ENCODE measurements around the gene CYLD. TPM values are rescaled to one million over a fixed set of nuclear protein-coding genes. Genes with fewer than 3 reads are reported as not detected.

Gene CYLD
- polyA plus RNA-seq, 1 donor (not counting 4 experiments of a cell fraction or from before 2014, with no cell fraction given), result 24.7 TPM

GRCh38 chr16:50712560-50712898 is 29.4 kb upstream of the CYLD start:
- Histone ChIP-seq H3K9me3 (ENCODE audit: control insufficient read depth, low read depth, low read length) (no peaks in the 10 kb centered on the region), H3K9me1 (ENCODE audit: control insufficient read depth, extremely low read depth, insufficient read depth, low read length) (no peaks in the 10 kb centered on the region), H3K4me1 (ENCODE audit: control insufficient read depth, extremely low read depth, insufficient read depth, low read length) (no peaks in the 10 kb centered on the region), H3K27me3 (ENCODE audit: control insufficient read depth, extremely low read depth, insufficient read depth, low read length) (no peaks in the 10 kb centered on the region), H3K9ac (ENCODE audit: control insufficient read depth, extremely low read depth, insufficient read depth, low read length) (no peak overlapping the region), H4K20me1 (ENCODE audit: control insufficient read depth, extremely low read depth, insufficient read depth, low read length) (no peaks in the 10 kb centered on the region), H2AFZ (ENCODE audit: control insufficient read depth, low read length) (no peak overlapping the region), H3K27ac (ENCODE audit: control insufficient read depth, insufficient read depth, low read length) (no peak overlapping the region), H3K4me2 (ENCODE audit: control insufficient read depth, extremely low read depth, insufficient read depth, low read depth, low read length) (no peak overlapping the region), H3K36me3 (ENCODE audit: control insufficient read depth in 2 of 2, extremely low read depth in 1 of 2, insufficient read depth in 2 of 2, low read length in 2 of 2) (no peaks in the 10 kb centered on the region), H3K4me3 (ENCODE audit: control insufficient read depth in 2 of 3, extremely low read depth in 1 of 3, insufficient read depth in 2 of 3, low read depth in 1 of 3, low read length in 3 of 3) (no peak overlapping the region), H3K79me2 (ENCODE audit: control insufficient read depth, insufficient read depth, low read length) (no peaks in the 10 kb centered on the region)
- FAIRE-seq (no peak), DNase-seq (ENCODE audit: low read depth, low spot score) (no peak)
- TF ChIP-seq, protein P1, sequence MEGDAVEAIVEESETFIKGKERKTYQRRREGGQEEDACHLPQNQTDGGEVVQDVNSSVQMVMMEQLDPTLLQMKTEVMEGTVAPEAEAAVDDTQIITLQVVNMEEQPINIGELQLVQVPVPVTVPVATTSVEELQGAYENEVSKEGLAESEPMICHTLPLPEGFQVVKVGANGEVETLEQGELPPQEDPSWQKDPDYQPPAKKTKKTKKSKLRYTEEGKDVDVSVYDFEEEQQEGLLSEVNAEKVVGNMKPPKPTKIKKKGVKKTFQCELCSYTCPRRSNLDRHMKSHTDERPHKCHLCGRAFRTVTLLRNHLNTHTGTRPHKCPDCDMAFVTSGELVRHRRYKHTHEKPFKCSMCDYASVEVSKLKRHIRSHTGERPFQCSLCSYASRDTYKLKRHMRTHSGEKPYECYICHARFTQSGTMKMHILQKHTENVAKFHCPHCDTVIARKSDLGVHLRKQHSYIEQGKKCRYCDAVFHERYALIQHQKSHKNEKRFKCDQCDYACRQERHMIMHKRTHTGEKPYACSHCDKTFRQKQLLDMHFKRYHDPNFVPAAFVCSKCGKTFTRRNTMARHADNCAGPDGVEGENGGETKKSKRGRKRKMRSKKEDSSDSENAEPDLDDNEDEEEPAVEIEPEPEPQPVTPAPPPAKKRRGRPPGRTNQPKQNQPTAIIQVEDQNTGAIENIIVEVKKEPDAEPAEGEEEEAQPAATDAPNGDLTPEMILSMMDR (optimal IDR thresholded peaks at IDR 0.05 in 1 of 3, IDR thresholded peaks at IDR 0.05 in 1 of 3, conservative IDR thresholded peaks at IDR 0.05 in 1 of 3; ENCODE audit: extremely low read depth in 1 of 3, insufficient read depth in 2 of 3, low read length in 3 of 3), result no peak
- no peak for TF ChIP-seq EZH2 (IDR thresholded peaks at IDR 0.05; ENCODE audit: low read length)
- dilution Hi-C loops (cut with MboI; ENCODE audit: extremely low pct_ligation_motif_present, low sequenced_read_pairs), result no loop called here

GRCh38 chr16:50712956-50713355 is 28.9 kb upstream of the CYLD start:
- no peak for FAIRE-seq
- TF ChIP-seq, protein P1 (optimal IDR thresholded peaks at IDR 0.05 in 1 of 3, IDR thresholded peaks at IDR 0.05 in 1 of 3, conservative IDR thresholded peaks at IDR 0.05 in 1 of 3; ENCODE audit: extremely low read depth in 1 of 3, insufficient read depth in 2 of 3, low read length in 3 of 3), result no peak
- TF ChIP-seq EZH2 (IDR thresholded peaks at IDR 0.05; ENCODE audit: low read length), result no peak
- dilution Hi-C loops (cut with MboI; ENCODE audit: extremely low pct_ligation_motif_present, low sequenced_read_pairs), result no loop called here

More at GRCh38 chr16:50712956-50713355, 28.9 kb upstream of the CYLD start:
- no peak overlapping the region for H3K9ac ChIP-seq (ENCODE audit: control insufficient read depth, extremely low read depth, insufficient read depth, low read length)
- no peaks in the 10 kb centered on the region for H4K20me1 ChIP-seq (ENCODE audit: control insufficient read depth, extremely low read depth, insufficient read depth, low read length)
- H3K27ac ChIP-seq (ENCODE audit: control insufficient read depth, insufficient read depth, low read length), result no peak overlapping the region
- no peak overlapping the region for H3K4me3 ChIP-seq (ENCODE audit: control insufficient read depth in 2 of 3, extremely low read depth in 1 of 3, insufficient read depth in 2 of 3, low read depth in 1 of 3, low read length in 3 of 3)
- no peaks in the 10 kb centered on the region for H3K79me2 ChIP-seq (ENCODE audit: control insufficient read depth, insufficient read depth, low read length)
- no peaks in the 10 kb centered on the region for H3K27me3 ChIP-seq (ENCODE audit: control insufficient read depth, extremely low read depth, insufficient read depth, low read length)
- no peaks in the 10 kb centered on the region for H3K4me1 ChIP-seq (ENCODE audit: control insufficient read depth, extremely low read depth, insufficient read depth, low read length)
- no peak overlapping the region for H3K4me2 ChIP-seq (ENCODE audit: control insufficient read depth, extremely low read depth, insufficient read depth, low read depth, low read length)
- H3K9me3 ChIP-seq (ENCODE audit: control insufficient read depth, low read depth, low read length), result no peaks in the 10 kb centered on the region
- H3K9me1 ChIP-seq (ENCODE audit: control insufficient read depth, extremely low read depth, insufficient read depth, low read length), result no peaks in the 10 kb centered on the region
- H2AFZ ChIP-seq (ENCODE audit: control insufficient read depth, low read length), result no peak overlapping the region
- no peaks in the 10 kb centered on the region for H3K36me3 ChIP-seq (ENCODE audit: control insufficient read depth in 2 of 2, extremely low read depth in 1 of 2, insufficient read depth in 2 of 2, low read length in 2 of 2)
- no peak for DNase-seq (ENCODE audit: low read depth, low spot score)
